OCI-LY3 (cell line): ENCODE results near the gene CNNM1.

ENCODE experiments used
- H2AFZ ChIP-seq: fragments of 200-600, 300-600 bp; shearing (Covaris generic); 2 replicates; pipeline ENCODE4 v1.6.0; 2014; ENCODE audit warnings: antibody characterized with exemption, low read depth, low read length
- H3K27ac ChIP-seq: fragments of 200-600, 300-600 bp; sonication (generic); 2 replicates; pipeline ENCODE4 v1.5.1; 2014; ENCODE audit warnings: mild to moderate bottlenecking, low read length, moderate library complexity, mixed read lengths
- H3K27me3 ChIP-seq: fragments of 200-600, 300-600 bp; sonication (generic); 2 replicates; pipeline ENCODE4 v1.6.1; 2014; ENCODE audit warnings: low read depth, low read length, mixed read lengths
- H3K36me3 ChIP-seq: fragments of 200-600, 300-600 bp; sonication (generic); replicated peaks from 2 replicates; pipeline ENCODE3; 2014; ENCODE audit warnings: low read depth, low read length, mixed read lengths
- H3K4me1 ChIP-seq: fragments of 300-600, 200-600 bp; sonication (generic); 2 replicates; pipeline ENCODE4 v1.6.1; 2014; ENCODE audit warnings: low read length, mixed read lengths
- H3K4me2 ChIP-seq: fragments of 200-600, 300-600 bp; sonication (generic); 2 replicates; pipeline ENCODE4 v1.6.1; 2014; ENCODE audit warnings: low read length, mixed read lengths
- H3K4me3 ChIP-seq: fragments of 300-600, 200-600 bp; sonication (generic); 2 replicates; pipeline ENCODE4 v1.5.1; 2014; ENCODE audit warnings: antibody characterized with exemption, mild to moderate bottlenecking, low read length, moderate library complexity
- H3K79me2 ChIP-seq: fragments of 300-600, 200-600 bp; shearing (Covaris generic); 2 replicates; pipeline ENCODE4 v1.6.1; 2014; ENCODE audit warnings: mild to moderate bottlenecking, low read length, mixed read lengths
- H3K9ac ChIP-seq: fragments of 300-600, 200-600 bp; shearing (Covaris generic); 2 replicates; pipeline ENCODE4 v1.6.0; 2014; ENCODE audit warnings: mild to moderate bottlenecking, low read length, moderate library complexity
- H3K9me3 ChIP-seq: fragments of 200-600, 300-600 bp; shearing (Covaris generic); 2 replicates; pipeline ENCODE4 v1.6.1; 2014; ENCODE audit warnings: low read length, mixed read lengths; ENCODE audit not compliant: insufficient read depth
- H4K20me1 ChIP-seq: fragments of 200-600, 300-600 bp; sonication (generic); 2 replicates; pipeline ENCODE4 v1.6.1; 2016; ENCODE audit warnings: low read length, mixed read lengths; ENCODE audit not compliant: insufficient read depth
- CTCF ChIP-seq: fragments of 200-600, 300-600 bp; sonication (generic); IDR thresholded peaks from 2 replicates; pipeline ENCODE4 v1.5.1; 2014; ENCODE audit warnings: antibody characterized with exemption, low read length, low read depth
- EZH2phosphoT487 ChIP-seq: fragments of 200-600 bp; shearing (Covaris generic); IDR thresholded peaks from 2 replicates; pipeline ENCODE4 v1.6.1; 2018; ENCODE audit warnings: antibody characterized with exemption, mixed run types, low read depth

The CNNM1 gene

GRCh38 chr10:99442394-99442793 lies 113.2 kb downstream of the CNNM1 start:
- Histone ChIP-seq H3K79me2 (no peaks in the 10 kb centered on the region), H2AFZ (no peak overlapping the region), H3K36me3 (no peaks in the 10 kb centered on the region), H3K4me3 (no peak overlapping the region), H3K9me3 (no peaks in the 10 kb centered on the region), H3K4me1 (no peaks in the 10 kb centered on the region), H3K27me3 (no peaks in the 10 kb centered on the region), H3K9ac (no peak overlapping the region), H3K4me2 (no peak overlapping the region), H3K27ac (no peak overlapping the region), H4K20me1 (no peaks in the 10 kb centered on the region)
- TF ChIP-seq EZH2phosphoT487 (no peak), CTCF (no peak)

- H3K27ac ChIP-seq, result no peak overlapping the region
- TF ChIP-seq EZH2phosphoT487 (no peak), CTCF (no peak)
These were observed 114.3 kb downstream of the CNNM1 start for GRCh38 chr10:99443500-99443899.

More at GRCh38 chr10:99443500-99443899, 114.3 kb downstream of the CNNM1 start:
- H3K4me3 ChIP-seq, result no peak overlapping the region
- H4K20me1 ChIP-seq, result no peaks in the 10 kb centered on the region
- H3K79me2 ChIP-seq, result no peaks in the 10 kb centered on the region
- H3K4me1 ChIP-seq, result no peaks in the 10 kb centered on the region
- H3K27me3 ChIP-seq, result 0 out of 2 replicates have a peak, but pooled peaks cover under 1% of the 10 kb centered on the region
- no peak overlapping the region for H3K9ac ChIP-seq
- H3K9me3 ChIP-seq, result no peaks in the 10 kb centered on the region
- H3K4me2 ChIP-seq, result no peak overlapping the region
- no peak overlapping the region for H2AFZ ChIP-seq
- no peaks in the 10 kb centered on the region for H3K36me3 ChIP-seq
